ENCODE results near the gene S100B.

The S100B gene

GRCh38 chr21:46597896-46598343 is 7.0 kb downstream of the S100B start:
- TF ChIP-seq NFIC (IDR thresholded peaks at IDR 0.05), result no peak
- no peak for TF ChIP-seq TAF1 (IDR thresholded peaks at IDR 0.05; ENCODE audit: low read depth)
- no peak for TF ChIP-seq EP300 (IDR thresholded peaks at IDR 0.05; ENCODE audit: borderline replicate concordance)
- TF ChIP-seq YY1 (IDR thresholded peaks at IDR 0.05; ENCODE audit: low read depth), result no peak
- TF ChIP-seq CEBPB (IDR thresholded peaks at IDR 0.05), result no peak
- TF ChIP-seq, protein P1, sequence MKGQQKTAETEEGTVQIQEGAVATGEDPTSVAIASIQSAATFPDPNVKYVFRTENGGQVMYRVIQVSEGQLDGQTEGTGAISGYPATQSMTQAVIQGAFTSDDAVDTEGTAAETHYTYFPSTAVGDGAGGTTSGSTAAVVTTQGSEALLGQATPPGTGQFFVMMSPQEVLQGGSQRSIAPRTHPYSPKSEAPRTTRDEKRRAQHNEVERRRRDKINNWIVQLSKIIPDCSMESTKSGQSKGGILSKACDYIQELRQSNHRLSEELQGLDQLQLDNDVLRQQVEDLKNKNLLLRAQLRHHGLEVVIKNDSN (IDR thresholded peaks at IDR 0.05), result no peak
- no peak for TF ChIP-seq ZBTB7A (IDR thresholded peaks at IDR 0.05; ENCODE audit: low read depth)
- TF ChIP-seq MAX (IDR thresholded peaks at IDR 0.05), result no peak
- no peak for TF ChIP-seq TEAD4 (IDR thresholded peaks at IDR 0.05)
- TF ChIP-seq RAD21 (IDR thresholded peaks at IDR 0.05; ENCODE audit: low read depth), result no peak
- TF ChIP-seq, protein P2, sequence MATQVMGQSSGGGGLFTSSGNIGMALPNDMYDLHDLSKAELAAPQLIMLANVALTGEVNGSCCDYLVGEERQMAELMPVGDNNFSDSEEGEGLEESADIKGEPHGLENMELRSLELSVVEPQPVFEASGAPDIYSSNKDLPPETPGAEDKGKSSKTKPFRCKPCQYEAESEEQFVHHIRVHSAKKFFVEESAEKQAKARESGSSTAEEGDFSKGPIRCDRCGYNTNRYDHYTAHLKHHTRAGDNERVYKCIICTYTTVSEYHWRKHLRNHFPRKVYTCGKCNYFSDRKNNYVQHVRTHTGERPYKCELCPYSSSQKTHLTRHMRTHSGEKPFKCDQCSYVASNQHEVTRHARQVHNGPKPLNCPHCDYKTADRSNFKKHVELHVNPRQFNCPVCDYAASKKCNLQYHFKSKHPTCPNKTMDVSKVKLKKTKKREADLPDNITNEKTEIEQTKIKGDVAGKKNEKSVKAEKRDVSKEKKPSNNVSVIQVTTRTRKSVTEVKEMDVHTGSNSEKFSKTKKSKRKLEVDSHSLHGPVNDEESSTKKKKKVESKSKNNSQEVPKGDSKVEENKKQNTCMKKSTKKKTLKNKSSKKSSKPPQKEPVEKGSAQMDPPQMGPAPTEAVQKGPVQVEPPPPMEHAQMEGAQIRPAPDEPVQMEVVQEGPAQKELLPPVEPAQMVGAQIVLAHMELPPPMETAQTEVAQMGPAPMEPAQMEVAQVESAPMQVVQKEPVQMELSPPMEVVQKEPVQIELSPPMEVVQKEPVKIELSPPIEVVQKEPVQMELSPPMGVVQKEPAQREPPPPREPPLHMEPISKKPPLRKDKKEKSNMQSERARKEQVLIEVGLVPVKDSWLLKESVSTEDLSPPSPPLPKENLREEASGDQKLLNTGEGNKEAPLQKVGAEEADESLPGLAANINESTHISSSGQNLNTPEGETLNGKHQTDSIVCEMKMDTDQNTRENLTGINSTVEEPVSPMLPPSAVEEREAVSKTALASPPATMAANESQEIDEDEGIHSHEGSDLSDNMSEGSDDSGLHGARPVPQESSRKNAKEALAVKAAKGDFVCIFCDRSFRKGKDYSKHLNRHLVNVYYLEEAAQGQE (IDR thresholded peaks at IDR 0.05; ENCODE audit: low read depth), result no peak
- TF ChIP-seq EGR1 (IDR thresholded peaks at IDR 0.05), result no peak
- no peak for TF ChIP-seq CREB1 (IDR thresholded peaks at IDR 0.05; ENCODE audit: low read depth)
- no peak for TF ChIP-seq FOXM1 (IDR thresholded peaks at IDR 0.05; ENCODE audit: borderline replicate concordance, low read depth)

DNA sequence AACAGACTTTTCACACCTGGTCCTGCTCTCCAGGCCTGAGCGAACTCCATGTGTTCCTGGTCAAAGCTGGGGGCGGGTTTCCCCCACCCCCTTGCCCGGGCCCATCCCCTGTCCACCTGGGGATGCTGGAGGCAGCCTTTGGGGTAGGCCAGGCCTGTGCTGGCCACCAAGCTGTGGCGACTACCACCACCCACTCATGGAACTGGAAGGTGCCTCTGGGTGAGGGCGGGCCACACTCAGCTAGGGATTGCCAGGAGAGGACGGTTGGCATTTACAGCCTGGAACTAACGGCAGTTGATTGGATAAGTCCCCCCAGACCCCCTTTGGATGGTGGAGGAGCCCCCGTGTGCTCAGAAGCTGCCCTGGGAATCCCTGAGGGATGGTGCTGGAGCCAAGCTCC is 7.9 kb downstream of the S100B start:
- no peak for TF ChIP-seq ZBTB7A (IDR thresholded peaks at IDR 0.05; ENCODE audit: low read depth)
- no peak for TF ChIP-seq YY1 (IDR thresholded peaks at IDR 0.05; ENCODE audit: low read depth)
- no peak for TF ChIP-seq TEAD4 (IDR thresholded peaks at IDR 0.05)
- TF ChIP-seq, protein P1 (IDR thresholded peaks at IDR 0.05), result no peak

DNA sequence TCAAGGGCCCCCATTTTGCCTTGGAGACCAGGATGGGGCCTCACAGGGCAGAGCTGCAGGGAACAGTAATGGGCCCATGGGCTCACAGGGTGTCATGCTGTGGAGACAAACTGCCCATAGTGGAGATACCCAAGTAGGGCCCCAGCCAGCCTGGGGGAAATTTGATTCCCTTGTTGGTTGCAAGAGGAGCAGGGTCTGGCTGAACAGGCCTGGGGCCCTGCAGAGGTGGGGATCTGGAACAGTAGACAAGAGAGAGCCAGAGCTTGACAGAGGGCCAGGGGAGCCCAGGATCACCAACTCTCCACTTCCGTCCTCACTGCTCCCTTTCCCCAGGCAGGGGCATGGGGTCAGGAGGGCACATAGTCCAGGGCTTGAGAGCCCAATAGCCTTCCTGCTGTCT is 8.7 kb downstream of the S100B start:
- TF ChIP-seq MAX (IDR thresholded peaks at IDR 0.05) (no peak), RAD21 (IDR thresholded peaks at IDR 0.05; ENCODE audit: low read depth) (no peak), ZBTB7A (IDR thresholded peaks at IDR 0.05; ENCODE audit: low read depth) (no peak), TAF1 (IDR thresholded peaks at IDR 0.05; ENCODE audit: low read depth) (no peak), CEBPB (IDR thresholded peaks at IDR 0.05) (no peak), TCF12 (IDR thresholded peaks at IDR 0.05; ENCODE audit: low read depth) (no peak), EGR1 (IDR thresholded peaks at IDR 0.05) (no peak), CREB1 (IDR thresholded peaks at IDR 0.05; ENCODE audit: low read depth) (no peak), FOXM1 (IDR thresholded peaks at IDR 0.05; ENCODE audit: borderline replicate concordance, low read depth) (no peak), NFIC (IDR thresholded peaks at IDR 0.05) (no peak), YY1 (IDR thresholded peaks at IDR 0.05; ENCODE audit: low read depth) (no peak), TEAD4 (IDR thresholded peaks at IDR 0.05) (no peak), EP300 (IDR thresholded peaks at IDR 0.05; ENCODE audit: borderline replicate concordance) (no peak)
- TF ChIP-seq, protein P1 (IDR thresholded peaks at IDR 0.05), result no peak
- TF ChIP-seq, protein P2 (IDR thresholded peaks at IDR 0.05; ENCODE audit: low read depth), result no peak

- TF ChIP-seq FOXM1 (IDR thresholded peaks at IDR 0.05; ENCODE audit: borderline replicate concordance, low read depth), result no peak
- no peak for TF ChIP-seq YY1 (IDR thresholded peaks at IDR 0.05; ENCODE audit: low read depth)
- TF ChIP-seq, protein P1 (IDR thresholded peaks at IDR 0.05), result no peak
- no peak for TF ChIP-seq MAX (IDR thresholded peaks at IDR 0.05)
- TF ChIP-seq NFIC (IDR thresholded peaks at IDR 0.05), result no peak
- TF ChIP-seq ZBTB7A (IDR thresholded peaks at IDR 0.05; ENCODE audit: low read depth), result no peak
- TF ChIP-seq, protein P2 (IDR thresholded peaks at IDR 0.05; ENCODE audit: low read depth), result no peak
- TF ChIP-seq CREB1 (IDR thresholded peaks at IDR 0.05; ENCODE audit: low read depth), result no peak
Observed at GRCh38 chr21:46594276-46594675, 10.6 kb downstream of the S100B start.
